ENCODE results near the gene SHC2. TPM values are rescaled to one million over a fixed set of nuclear protein-coding genes. Genes with fewer than 3 reads are reported as not detected.

The SHC2 gene
- total RNA-seq, 1 donor from 2014 or later, result not detected

DNA sequence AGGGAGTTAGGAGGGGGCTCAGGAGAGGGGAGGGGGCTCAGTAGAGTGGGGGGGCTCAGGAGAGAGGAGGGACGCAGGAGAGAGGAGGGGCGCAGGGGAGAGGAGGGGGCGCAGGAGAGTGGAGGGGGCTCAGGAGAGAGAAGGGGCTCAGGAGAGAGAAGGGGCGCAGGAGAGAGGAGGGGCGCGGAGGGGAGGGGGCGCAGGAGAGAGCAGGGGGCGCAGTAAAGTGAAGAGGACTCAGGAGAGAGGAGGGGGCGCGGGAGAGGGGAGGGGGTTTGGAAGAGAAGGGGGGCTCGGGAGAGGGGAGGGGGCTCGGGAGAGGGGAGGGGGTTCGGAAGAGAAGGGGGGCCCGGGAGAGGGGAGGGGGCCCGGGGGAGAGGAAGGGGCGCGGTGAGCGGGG lies 36.2 kb upstream of the SHC2 start:
- Mint-ChIP-seq H3K4me3 (no peak overlapping the region), H3K9me3 (peaks cover 4% of the 10 kb centered on the region), H3K36me3 (ENCODE audit: low read depth) (peaks cover 2% of the 10 kb centered on the region), H3K27me3 (ENCODE audit: insufficient read depth) (peaks cover 21% of the 10 kb centered on the region), H3K4me1 (ENCODE audit: low read depth) (no peaks in the 10 kb centered on the region), H3K27ac (no peak overlapping the region)
- no peak for DNase-seq (ENCODE audit: low spot score)
- intact Hi-C loops (cut with micrococcal nuclease), result no loop called here

DNA sequence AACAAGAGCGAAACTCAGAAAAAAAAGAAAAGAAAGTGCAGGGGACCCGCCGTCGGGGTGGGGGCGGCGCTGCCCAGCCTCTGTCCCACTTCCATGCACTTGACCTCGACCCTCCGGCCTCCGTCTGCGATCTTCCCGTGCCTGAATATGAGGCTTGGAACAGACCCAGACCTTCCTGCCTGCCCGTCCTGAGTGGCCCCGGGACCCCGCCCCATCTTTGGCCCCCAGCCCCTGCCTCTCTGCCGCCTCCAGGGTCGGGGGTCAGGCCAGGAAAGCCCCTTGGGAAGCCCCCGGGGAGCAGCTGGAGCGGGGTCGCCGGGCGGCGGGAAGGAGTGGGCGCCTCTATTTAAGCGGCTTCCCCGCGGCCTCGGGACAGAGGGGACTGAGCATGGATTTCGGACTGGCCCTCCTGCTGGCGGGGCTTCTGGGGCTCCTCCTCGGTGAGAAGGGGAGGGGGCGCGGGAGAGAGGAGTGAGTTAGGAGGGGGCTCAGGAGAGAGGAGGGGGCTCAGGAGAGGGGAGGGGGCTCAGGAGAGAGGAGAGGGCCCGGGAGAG lies 35.4 kb upstream of the SHC2 start, which contains the start of gene MADCAM1:
Gene MADCAM1, plus strand, starts transcription at position 375 of the 554 bp plus-strand sequence. Its CDS starts 14 bp downstream, at position 389.
- Mint-ChIP-seq H3K9me3 (peaks cover 4% of the 10 kb centered on the region), H3K4me3 (no peak within 1 kb of the TSS), H3K4me1 (ENCODE audit: low read depth) (no peaks in the 10 kb centered on the region), H3K36me3 (ENCODE audit: low read depth) (peaks cover 2% of the 10 kb centered on the region), H3K27ac (no peak within 1 kb of the TSS), H3K27me3 (ENCODE audit: insufficient read depth) (peaks cover 21% of the 10 kb centered on the region)
- no peak for DNase-seq (ENCODE audit: low spot score)
- intact Hi-C loops (cut with micrococcal nuclease), result no loop called here

DNA sequence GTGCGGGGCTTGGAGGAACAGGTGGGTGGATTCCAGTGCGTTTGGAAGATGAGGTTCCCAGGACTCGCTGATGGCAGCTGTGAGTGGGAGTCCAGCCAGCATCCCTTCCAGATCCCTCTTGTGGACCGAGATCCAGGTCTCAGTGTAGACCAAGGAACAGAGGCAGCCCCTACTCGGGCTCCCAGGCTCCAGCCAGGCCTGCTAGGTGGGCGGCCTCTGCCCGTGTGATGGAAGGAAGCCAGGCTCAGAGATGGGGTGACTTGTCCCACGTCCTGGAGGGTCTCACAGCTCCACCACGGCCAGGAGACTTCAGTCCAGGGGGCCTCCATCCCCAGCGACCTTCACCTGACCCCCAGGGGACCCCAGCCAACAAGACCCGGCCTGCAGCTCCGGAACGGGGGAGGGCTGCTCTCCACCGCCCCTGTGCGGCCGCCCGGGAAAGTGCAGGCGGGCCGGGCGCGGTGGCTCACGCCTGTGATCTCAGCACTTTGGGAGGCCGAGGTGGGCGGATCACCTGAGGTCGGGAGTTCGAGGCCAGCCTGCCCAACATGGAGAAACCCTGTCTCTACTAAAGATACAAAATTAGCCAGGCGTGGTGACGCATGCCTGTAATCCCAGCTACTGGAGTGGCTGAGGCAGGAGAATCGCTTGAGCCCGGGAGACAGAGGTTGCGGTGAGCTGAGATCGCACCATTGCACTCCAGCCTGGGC lies 34.7 kb upstream of the SHC2 start:
- peaks cover 4% of the 10 kb centered on the region for H3K9me3 Mint-ChIP-seq
- H3K27ac Mint-ChIP-seq, result no peak overlapping the region
- peak; percentile 38 for DNase-seq (ENCODE audit: low spot score)
- H3K4me1 Mint-ChIP-seq (ENCODE audit: low read depth), result no peaks in the 10 kb centered on the region
- H3K27me3 Mint-ChIP-seq (ENCODE audit: insufficient read depth), result peaks cover 21% of the 10 kb centered on the region
- no peak overlapping the region for H3K4me3 Mint-ChIP-seq
- intact Hi-C loops (cut with micrococcal nuclease), result no loop called here
- H3K36me3 Mint-ChIP-seq (ENCODE audit: low read depth), result peaks cover 2% of the 10 kb centered on the region

DNA sequence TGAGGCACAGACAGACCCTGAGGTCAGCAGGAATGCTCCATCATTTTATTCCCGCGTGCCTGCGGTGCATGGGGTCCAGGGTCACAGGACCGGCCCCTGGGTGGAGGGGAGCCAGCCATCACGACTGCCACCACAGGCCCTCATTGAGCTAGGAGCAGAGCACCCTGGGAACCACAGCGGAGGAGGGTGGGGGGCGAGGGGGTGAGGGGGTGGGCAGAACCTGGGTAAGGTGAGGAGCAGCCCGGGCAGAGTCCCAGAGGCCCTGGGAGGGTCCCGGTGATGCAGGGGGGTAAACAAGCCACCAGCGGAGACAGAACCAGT lies 34.2 kb upstream of the SHC2 start:
- no peak overlapping the region for H3K4me3 Mint-ChIP-seq
- DNase-seq (ENCODE audit: low spot score), result no peak

DNA sequence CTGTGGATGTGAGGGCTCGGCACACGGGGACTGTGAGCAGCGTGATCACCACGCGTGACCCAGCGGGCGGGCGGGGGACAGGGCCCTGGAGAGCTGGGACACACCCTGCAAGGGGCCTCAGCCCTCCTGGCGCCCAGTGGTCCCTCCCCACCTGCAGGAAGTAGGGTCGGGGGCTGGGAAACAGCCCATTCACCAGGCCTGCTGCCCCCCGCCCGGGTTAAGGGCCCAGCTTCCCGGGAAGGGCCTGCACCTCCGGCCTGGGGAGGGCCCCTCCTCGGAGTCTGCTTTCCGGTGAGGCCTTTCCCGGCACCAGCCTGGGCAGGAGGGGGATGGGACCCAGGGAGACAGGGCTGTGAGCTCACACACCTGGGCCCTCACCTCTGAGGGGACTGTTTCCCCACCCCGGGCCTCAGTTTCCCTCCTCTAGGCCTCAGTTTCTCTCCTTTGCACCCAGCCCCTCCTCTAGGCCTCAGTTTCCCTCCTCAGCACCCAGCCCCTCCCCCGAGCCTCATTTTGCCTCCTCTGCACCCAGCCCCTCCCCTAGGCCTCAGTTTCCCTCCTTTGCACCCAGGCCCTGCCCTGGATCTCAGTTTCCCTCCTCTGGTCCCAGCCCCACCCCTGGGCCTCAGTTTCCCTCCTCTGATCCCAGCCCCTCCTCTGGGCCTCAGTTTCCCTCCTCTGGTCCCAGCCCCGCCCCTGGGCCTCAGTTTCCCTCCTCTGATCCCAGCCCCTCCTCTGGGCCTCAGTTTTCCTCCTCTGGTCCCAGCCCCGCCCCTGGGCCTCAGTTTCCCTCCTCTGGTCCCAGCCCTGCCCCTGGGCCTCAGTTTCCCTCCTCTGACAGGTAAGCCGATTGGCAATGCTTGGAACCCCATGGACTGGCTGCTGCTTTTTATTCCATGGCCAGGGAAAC lies 33.6 kb upstream of the SHC2 start:
- Mint-ChIP-seq H3K27me3 (ENCODE audit: insufficient read depth) (peaks cover 17% of the 10 kb centered on the region), H3K27ac (no peak overlapping the region), H3K9me3 (peaks cover 4% of the 10 kb centered on the region), H3K4me1 (ENCODE audit: low read depth) (no peaks in the 10 kb centered on the region), H3K36me3 (ENCODE audit: low read depth) (peaks cover 2% of the 10 kb centered on the region), H3K4me3 (no peak overlapping the region)
- DNase-seq (ENCODE audit: low spot score), result no peak
- intact Hi-C loops (cut with micrococcal nuclease), result no loop called here

More for the DNA sequence above, 34.2 kb upstream of the SHC2 start:
- H3K27ac Mint-ChIP-seq, result no peak overlapping the region
- no peaks in the 10 kb centered on the region for H3K4me1 Mint-ChIP-seq (ENCODE audit: low read depth)
- intact Hi-C loops (cut with micrococcal nuclease), result no loop called here
- H3K36me3 Mint-ChIP-seq (ENCODE audit: low read depth), result peaks cover 2% of the 10 kb centered on the region
- peaks cover 4% of the 10 kb centered on the region for H3K9me3 Mint-ChIP-seq
- H3K27me3 Mint-ChIP-seq (ENCODE audit: insufficient read depth), result peaks cover 20% of the 10 kb centered on the region

DNA sequence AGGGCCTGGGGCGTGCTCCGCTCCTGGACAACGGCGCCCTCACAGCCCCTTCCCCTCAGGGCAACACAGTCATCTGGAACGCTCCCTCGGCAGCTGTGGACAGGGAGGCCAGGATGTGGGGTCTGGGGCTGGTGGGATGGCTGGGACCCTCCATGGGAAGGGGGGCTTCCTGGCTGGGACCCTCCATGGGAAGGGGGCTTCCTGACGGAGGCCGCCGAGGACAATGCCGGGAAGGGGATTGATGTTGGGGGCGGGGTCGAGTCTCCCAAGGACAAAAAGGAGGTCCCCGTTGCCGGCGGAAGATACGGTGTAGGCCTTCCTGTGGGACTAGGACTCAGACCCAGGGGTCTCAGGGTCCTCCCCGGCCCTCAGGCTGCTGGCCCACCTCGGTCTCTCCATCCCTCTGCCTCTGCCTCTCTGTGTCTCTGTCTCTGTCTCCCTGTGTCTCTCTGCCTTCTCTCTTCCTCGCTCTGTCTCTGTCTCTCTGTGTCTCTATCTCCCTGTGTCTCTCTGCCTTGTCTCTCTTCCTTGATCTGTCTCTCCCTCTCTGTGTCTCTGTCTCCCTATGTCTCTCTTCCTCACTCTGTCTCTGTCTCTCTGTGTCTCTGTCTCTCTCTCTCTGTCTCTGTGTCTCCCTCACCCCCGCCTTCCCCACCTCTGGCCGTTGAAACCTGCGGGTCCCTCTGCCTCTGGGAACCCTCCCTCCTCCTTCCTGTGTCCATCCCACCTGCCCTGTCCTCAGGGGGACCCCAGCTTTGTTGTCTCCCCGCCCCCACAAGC lies 32.7 kb upstream of the SHC2 start:
- DNase-seq (ENCODE audit: low spot score), result no peak
- intact Hi-C loops (cut with micrococcal nuclease), result no loop called here
- no peaks in the 10 kb centered on the region for H3K36me3 Mint-ChIP-seq (ENCODE audit: low read depth)
- peaks cover 10% of the 10 kb centered on the region for H3K27me3 Mint-ChIP-seq (ENCODE audit: insufficient read depth)
- H3K9me3 Mint-ChIP-seq, result peaks cover 4% of the 10 kb centered on the region
- H3K4me1 Mint-ChIP-seq (ENCODE audit: low read depth), result no peaks in the 10 kb centered on the region
- H3K27ac Mint-ChIP-seq, result no peak overlapping the region
- no peak overlapping the region for H3K4me3 Mint-ChIP-seq

DNA sequence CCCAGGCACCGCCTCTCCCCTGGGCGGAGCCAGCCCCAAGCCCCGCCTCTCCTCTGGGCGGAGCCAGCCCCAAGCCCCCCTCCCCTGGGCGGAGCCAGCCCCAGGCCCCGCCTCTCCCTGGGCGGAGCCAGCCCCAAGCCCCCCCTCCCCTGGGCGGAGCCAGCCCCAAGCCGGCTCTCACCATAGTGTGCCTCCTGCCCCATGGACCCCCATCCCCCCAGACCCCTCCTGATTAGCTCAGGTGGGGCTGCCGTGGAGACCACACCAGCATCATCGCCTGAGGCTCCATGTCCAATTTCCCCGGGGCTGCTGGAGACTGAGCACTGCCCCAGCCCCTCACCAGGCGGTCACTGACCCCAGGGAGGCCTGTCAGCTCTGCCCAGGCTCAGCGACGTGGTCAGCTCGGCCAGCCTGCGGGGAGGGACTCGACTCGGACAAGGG lies 31.3 kb upstream of the SHC2 start:
- peaks cover 8% of the 10 kb centered on the region for H3K27me3 Mint-ChIP-seq (ENCODE audit: insufficient read depth)
- intact Hi-C loops (cut with micrococcal nuclease), result no loop called here
- no peak for DNase-seq (ENCODE audit: low spot score)
- no peaks in the 10 kb centered on the region for H3K4me1 Mint-ChIP-seq (ENCODE audit: low read depth)
- no peaks in the 10 kb centered on the region for H3K36me3 Mint-ChIP-seq (ENCODE audit: low read depth)
- H3K4me3 Mint-ChIP-seq, result no peak overlapping the region
- no peak overlapping the region for H3K27ac Mint-ChIP-seq
- H3K9me3 Mint-ChIP-seq, result peaks cover 4% of the 10 kb centered on the region

DNA sequence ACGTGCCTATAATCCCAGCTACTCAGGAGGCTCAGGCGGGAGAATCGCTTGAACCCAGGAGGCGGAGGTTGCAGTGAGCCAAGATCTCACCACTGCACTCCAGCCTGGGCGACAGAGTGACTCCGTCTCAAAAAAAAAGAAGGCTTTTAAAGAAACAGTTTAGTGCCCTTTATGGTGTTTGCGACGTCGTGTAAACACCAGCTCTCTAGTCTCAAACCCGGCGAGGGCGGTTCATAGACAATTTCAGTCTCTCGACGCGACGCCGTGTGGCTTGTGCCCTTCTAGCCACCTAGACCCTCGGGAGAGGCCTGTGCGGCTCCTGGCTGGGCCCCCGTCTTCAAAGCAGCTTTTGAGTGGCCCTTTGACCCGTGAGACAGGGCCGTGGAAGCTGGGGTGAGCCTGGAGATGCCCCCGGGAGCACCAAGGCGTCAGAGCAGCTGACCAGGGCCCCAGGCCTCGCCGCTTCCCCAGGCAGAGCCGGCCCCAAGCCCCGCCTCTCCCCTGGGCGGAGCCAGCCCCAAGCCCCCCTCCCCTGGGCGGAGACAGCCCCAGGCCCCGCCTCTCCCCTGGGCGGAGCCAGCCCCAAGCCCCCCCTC lies 30.4 kb upstream of the SHC2 start:
- no peaks in the 10 kb centered on the region for H3K36me3 Mint-ChIP-seq (ENCODE audit: low read depth)
- no peaks in the 10 kb centered on the region for H3K4me1 Mint-ChIP-seq (ENCODE audit: low read depth)
- no peak overlapping the region for H3K4me3 Mint-ChIP-seq
- intact Hi-C loops (cut with micrococcal nuclease), result no loop called here
- peaks cover 9% of the 10 kb centered on the region for H3K27me3 Mint-ChIP-seq (ENCODE audit: insufficient read depth)
- H3K9me3 Mint-ChIP-seq, result peaks cover 4% of the 10 kb centered on the region
- no peak for DNase-seq (ENCODE audit: low spot score)
- no peak overlapping the region for H3K27ac Mint-ChIP-seq

DNA sequence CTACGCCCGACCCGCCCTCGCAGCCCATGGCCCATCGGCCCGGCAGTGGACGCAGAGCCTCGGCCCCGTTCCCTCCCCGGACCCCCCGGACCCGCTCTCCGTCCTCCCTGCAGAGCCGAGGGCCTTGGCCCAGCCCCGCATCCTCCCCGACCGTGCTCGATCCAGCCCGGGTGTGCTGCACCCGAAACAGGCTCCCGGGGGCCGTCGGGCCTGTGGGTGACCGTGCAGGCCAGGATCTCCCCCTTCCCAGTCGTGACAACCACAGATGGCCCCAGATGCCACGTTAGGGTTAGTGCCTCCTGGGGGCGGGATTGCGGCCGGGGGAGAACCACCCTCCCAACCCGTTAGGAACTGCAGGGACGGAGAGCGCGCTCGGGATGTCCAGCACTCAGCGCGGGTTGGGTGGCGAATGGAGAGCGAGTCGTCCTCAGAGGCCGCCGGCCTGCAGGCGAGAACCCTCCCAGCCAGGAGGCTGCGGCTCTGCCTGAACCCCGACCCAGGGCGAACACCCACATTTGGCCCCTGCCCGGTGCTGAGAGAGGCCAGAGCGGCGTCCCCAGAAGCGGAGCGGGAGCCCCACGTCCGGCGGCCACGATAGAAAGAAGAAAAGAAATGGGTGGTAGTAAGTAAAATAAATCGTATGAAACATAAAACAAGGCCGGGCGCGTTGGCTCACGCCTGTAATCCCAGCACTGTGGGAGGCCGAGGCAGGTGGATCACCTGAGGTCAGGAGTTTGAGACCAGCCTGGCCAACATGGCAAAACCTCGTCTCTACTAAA lies 28.8 kb upstream of the SHC2 start:
- H3K4me3 Mint-ChIP-seq, result peak overlapping the region; percentile 71
- intact Hi-C loops (cut with micrococcal nuclease), result loop anchor here (1.0 kb wide), 2 partner anchors 18 to 107 kb away; partner anchors contain the start of gene TPGS1
- H3K36me3 Mint-ChIP-seq (ENCODE audit: low read depth), result no peaks in the 10 kb centered on the region
- H3K9me3 Mint-ChIP-seq, result peaks cover 4% of the 10 kb centered on the region
- no peak for DNase-seq (ENCODE audit: low spot score)
- peaks cover 7% of the 10 kb centered on the region for H3K27me3 Mint-ChIP-seq (ENCODE audit: insufficient read depth)
- H3K4me1 Mint-ChIP-seq (ENCODE audit: low read depth), result no peaks in the 10 kb centered on the region
- H3K27ac Mint-ChIP-seq, result peak overlapping the region; percentile 80

DNA sequence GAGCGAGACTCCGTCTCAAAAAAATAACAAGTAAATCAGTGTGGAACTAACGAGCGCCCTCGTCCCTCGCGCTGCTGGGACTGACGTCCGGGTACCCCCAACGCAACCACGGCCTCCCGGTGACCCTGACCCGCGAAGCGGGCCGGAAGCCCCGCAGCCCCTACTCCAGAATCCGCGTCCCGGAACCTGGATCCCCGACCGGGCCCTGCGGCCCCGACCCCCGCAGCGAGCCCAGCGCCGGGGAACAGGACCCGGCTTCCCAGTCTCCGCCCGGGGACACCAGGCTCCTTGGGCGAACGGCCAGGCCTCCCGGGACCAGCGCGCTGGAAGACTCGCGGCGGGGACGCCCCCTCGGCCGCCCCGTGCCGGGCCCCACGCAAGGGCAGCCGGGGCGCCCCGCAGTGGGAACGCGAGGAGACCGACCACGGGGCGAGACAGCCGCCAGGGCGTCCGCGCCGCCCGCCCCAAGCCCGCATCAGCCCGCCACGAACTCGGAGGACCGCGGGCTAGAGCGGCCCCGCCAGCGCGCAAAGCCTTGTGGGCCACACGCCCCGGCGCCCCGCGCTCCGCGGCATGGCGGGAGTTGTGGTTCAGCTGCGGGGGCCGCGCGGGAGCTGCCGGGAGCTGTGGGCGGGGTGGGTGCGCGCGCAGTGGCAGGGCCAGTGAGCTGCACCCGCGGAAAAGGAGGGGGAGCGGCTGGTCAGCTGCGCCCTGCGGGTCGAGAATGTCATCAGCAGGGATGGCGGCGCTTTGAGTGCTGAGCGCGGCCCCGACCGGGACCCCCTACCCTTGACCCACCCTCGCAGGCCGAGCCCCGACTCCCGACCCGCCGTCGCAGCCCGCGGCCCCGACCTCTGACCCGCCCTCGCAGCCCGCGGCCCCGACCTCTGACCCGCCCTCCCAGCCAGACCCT lies 27.9 kb upstream of the SHC2 start:
- H3K27me3 Mint-ChIP-seq (ENCODE audit: insufficient read depth), result peaks cover 10% of the 10 kb centered on the region
- H3K9me3 Mint-ChIP-seq, result peaks cover 3% of the 10 kb centered on the region
- H3K36me3 Mint-ChIP-seq (ENCODE audit: low read depth), result no peaks in the 10 kb centered on the region
- peak overlapping the region; percentile 89 for H3K27ac Mint-ChIP-seq
- H3K4me1 Mint-ChIP-seq (ENCODE audit: low read depth), result no peaks in the 10 kb centered on the region
- peak overlapping the region; percentile 88 for H3K4me3 Mint-ChIP-seq
- peak; percentile 87 for DNase-seq (ENCODE audit: low spot score)
- intact Hi-C loops (cut with micrococcal nuclease), result loop anchor here (1.0 kb wide), 2 partner anchors 19 to 106 kb away; partner anchors contain the start of gene TPGS1

All from activated T-helper 1 cell treated with anti-CD3 and anti-CD28 coated beads, Interleukin-12 subunit alpha, Interleukin-12 subunit beta, Interleukin-2, Interleukin-4 antibody, amounts not matched to agents 30 ng/mL and 10 ng/mL and 1 ng/mL, durations not matched to agents 14 hours and 24 hours and 36 hours (primary cell).